ENCODE data around the gene TADA3. TPM values are rescaled to one million over a fixed set of nuclear protein-coding genes. Genes with fewer than 3 reads are reported as not detected.

Gene TADA3
- total and polyA plus RNA-seq, 2 experiments from 2014 or later, result 97.2 to 137 TPM

GRCh38 chr3:9812870-9813483, 20.7 kb upstream of the TADA3 start:
- Histone ChIP-seq H3K36me3 (no peaks in the 10 kb centered on the region), H3K27ac (no peak overlapping the region), H3K27me3 (no peaks in the 10 kb centered on the region), H3K9me3 (ENCODE audit: low read depth) (no peaks in the 10 kb centered on the region), H3K4me3 (no peak overlapping the region), H3K4me1 (ENCODE audit: low read depth) (peaks cover 11% of the 10 kb centered on the region)
- TF ChIP-seq, protein P1, sequence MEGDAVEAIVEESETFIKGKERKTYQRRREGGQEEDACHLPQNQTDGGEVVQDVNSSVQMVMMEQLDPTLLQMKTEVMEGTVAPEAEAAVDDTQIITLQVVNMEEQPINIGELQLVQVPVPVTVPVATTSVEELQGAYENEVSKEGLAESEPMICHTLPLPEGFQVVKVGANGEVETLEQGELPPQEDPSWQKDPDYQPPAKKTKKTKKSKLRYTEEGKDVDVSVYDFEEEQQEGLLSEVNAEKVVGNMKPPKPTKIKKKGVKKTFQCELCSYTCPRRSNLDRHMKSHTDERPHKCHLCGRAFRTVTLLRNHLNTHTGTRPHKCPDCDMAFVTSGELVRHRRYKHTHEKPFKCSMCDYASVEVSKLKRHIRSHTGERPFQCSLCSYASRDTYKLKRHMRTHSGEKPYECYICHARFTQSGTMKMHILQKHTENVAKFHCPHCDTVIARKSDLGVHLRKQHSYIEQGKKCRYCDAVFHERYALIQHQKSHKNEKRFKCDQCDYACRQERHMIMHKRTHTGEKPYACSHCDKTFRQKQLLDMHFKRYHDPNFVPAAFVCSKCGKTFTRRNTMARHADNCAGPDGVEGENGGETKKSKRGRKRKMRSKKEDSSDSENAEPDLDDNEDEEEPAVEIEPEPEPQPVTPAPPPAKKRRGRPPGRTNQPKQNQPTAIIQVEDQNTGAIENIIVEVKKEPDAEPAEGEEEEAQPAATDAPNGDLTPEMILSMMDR (IDR thresholded peaks at IDR 0.05; ENCODE audit: low read depth, low read length), result no peak
- no peak for DNase-seq (ENCODE audit: low read depth in 1 of 2, low spot score in 1 of 2)

GRCh38 chr3:9810846-9811245, 18.6 kb upstream of the TADA3 start:
- Histone ChIP-seq H3K4me1 (ENCODE audit: low read depth) (peaks cover 11% of the 10 kb centered on the region), H3K27me3 (no peaks in the 10 kb centered on the region), H3K4me3 (no peak overlapping the region), H3K9me3 (ENCODE audit: low read depth) (no peaks in the 10 kb centered on the region), H3K36me3 (peaks cover 4% of the 10 kb centered on the region), H3K27ac (no peak overlapping the region)
- TF ChIP-seq, protein P1 (IDR thresholded peaks at IDR 0.05; ENCODE audit: low read depth, low read length), result no peak
- DNase-seq (ENCODE audit: low read depth in 1 of 2, low spot score in 1 of 2), result no peak

- H3K27ac ChIP-seq, result no peak overlapping the region
- TF ChIP-seq, protein P1 (IDR thresholded peaks at IDR 0.05; ENCODE audit: low read depth, low read length), result no peak
- peaks cover 4% of the 10 kb centered on the region for H3K36me3 ChIP-seq
- no peaks in the 10 kb centered on the region for H3K27me3 ChIP-seq
- peaks cover 11% of the 10 kb centered on the region for H3K4me1 ChIP-seq (ENCODE audit: low read depth)
- H3K9me3 ChIP-seq (ENCODE audit: low read depth), result no peaks in the 10 kb centered on the region
- DNase-seq (ENCODE audit: low read depth in 1 of 2, low spot score in 1 of 2), result no peak
- H3K4me3 ChIP-seq, result peak overlapping the region; percentile 44
Measured at GRCh38 chr3:9810433-9810770, 18.1 kb upstream of the TADA3 start.

- peak within 1 kb of the TSS; percentile 44 for H3K4me3 ChIP-seq
- H3K27me3 ChIP-seq, result no peaks in the 10 kb centered on the region
- H3K27ac ChIP-seq, result peak within 1 kb of the TSS; percentile 45
- TF ChIP-seq, protein P1 (IDR thresholded peaks at IDR 0.05; ENCODE audit: low read depth, low read length), result no peak
- H3K9me3 ChIP-seq (ENCODE audit: low read depth), result no peaks in the 10 kb centered on the region
- peaks cover 11% of the 10 kb centered on the region for H3K4me1 ChIP-seq (ENCODE audit: low read depth)
- H3K36me3 ChIP-seq, result peaks cover 9% of the 10 kb centered on the region
- DNase-seq (ENCODE audit: low read depth in 1 of 2, low spot score in 1 of 2), result peak; percentile 66 to 70
Measured at GRCh38 chr3:9809615-9810432, 17.6 kb upstream of the TADA3 start, which contains the start of gene TTLL3. Gene TTLL3 (plus strand): TSS chr3:9810262. CDS start chr3:9810662, 400 bp downstream.

- Histone ChIP-seq H3K27me3 (no peaks in the 10 kb centered on the region), H3K36me3 (peaks cover 15% of the 10 kb centered on the region), H3K4me1 (ENCODE audit: low read depth) (peaks cover 11% of the 10 kb centered on the region), H3K9me3 (ENCODE audit: low read depth) (no peaks in the 10 kb centered on the region), H3K27ac (peak overlapping the region; percentile 45), H3K4me3 (peak overlapping the region; percentile 44)
- no peak for DNase-seq (ENCODE audit: low read depth in 1 of 2, low spot score in 1 of 2)
- TF ChIP-seq, protein P1 (IDR thresholded peaks at IDR 0.05; ENCODE audit: low read depth, low read length), result no peak
Measured at GRCh38 chr3:9809239-9809614, 17.0 kb upstream of the TADA3 start.

All from cardiac muscle cell (in vitro differentiated cells and primary cell).